ENCODE results near the gene METRNL. TPM values are rescaled to one million over a fixed set of nuclear protein-coding genes. Genes with fewer than 3 reads are reported as not detected.

Gene METRNL
- total RNA-seq, 2 experiments from 2014 or later = 4.7 to 5.9 TPM

GRCh38 chr17:83108709-83109108, 29.3 kb downstream of the METRNL start:
- Mint-ChIP-seq H3K4me1 (no peaks in the 10 kb centered on the region), H3K27ac (no peak overlapping the region), H3K9me3 (no peaks in the 10 kb centered on the region), H3K36me3 (no peaks in the 10 kb centered on the region), H3K27me3 (peaks cover 8% of the 10 kb centered on the region), H3K4me3 (no peak overlapping the region)
- DNase-seq = no peak

DNA sequence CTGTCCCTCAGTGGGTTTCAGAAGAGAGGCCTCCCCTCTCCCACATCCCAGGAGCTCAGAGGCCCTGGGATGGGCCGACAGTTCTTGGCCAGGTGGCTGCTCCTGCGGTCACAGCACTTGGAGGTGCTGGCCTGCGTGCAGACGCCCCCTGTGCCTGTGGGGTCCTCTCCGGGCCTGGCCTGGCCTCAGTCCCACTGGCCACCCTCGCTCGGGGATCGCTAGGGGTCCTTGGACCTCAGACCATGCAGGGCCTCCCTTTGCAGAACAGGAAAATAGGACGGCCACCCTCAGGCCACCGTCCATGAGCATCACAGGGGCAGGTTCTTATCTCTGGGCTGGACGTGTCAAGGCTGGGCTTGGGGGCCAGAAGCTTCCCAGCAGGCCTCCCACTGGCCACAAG, 30.0 kb downstream of the METRNL start:
- no peak for DNase-seq
- Mint-ChIP-seq H3K27ac (no peak overlapping the region), H3K4me1 (no peaks in the 10 kb centered on the region), H3K36me3 (no peaks in the 10 kb centered on the region), H3K9me3 (no peaks in the 10 kb centered on the region), H3K27me3 (peaks cover 8% of the 10 kb centered on the region), H3K4me3 (no peak overlapping the region)

- DNase-seq = no peak
- Mint-ChIP-seq H3K27me3 (peaks cover 8% of the 10 kb centered on the region), H3K27ac (no peak overlapping the region), H3K4me1 (no peaks in the 10 kb centered on the region), H3K9me3 (no peaks in the 10 kb centered on the region), H3K4me3 (no peak overlapping the region), H3K36me3 (no peaks in the 10 kb centered on the region)
Measured at GRCh38 chr17:83109793-83110645, 30.6 kb downstream of the METRNL start.

DNA sequence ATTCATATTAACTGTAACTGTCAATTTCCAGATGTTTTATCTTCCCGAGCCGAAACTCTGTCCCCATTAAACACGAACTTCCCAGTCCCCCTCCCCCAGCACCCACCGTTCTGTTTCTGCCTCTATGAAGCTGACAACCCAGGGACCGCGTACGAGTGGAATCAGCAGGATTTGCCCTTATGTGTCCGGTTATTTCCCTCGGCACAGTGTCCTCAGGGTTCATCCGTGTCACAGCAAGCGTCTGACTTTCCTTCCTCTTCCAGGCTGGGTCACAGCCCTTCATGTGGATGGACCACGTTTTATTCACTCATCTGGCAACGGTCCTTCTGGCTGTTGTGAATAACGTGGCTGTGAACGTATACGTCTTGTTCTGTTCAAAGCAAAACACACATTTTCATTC, 31.3 kb downstream of the METRNL start:
- no peaks in the 10 kb centered on the region for H3K9me3 Mint-ChIP-seq
- H3K27me3 Mint-ChIP-seq = peaks cover 8% of the 10 kb centered on the region
- DNase-seq = no peak
- H3K27ac Mint-ChIP-seq = no peak overlapping the region
- no peak overlapping the region for H3K4me3 Mint-ChIP-seq
- H3K4me1 Mint-ChIP-seq = no peaks in the 10 kb centered on the region
- no peaks in the 10 kb centered on the region for H3K36me3 Mint-ChIP-seq

DNA sequence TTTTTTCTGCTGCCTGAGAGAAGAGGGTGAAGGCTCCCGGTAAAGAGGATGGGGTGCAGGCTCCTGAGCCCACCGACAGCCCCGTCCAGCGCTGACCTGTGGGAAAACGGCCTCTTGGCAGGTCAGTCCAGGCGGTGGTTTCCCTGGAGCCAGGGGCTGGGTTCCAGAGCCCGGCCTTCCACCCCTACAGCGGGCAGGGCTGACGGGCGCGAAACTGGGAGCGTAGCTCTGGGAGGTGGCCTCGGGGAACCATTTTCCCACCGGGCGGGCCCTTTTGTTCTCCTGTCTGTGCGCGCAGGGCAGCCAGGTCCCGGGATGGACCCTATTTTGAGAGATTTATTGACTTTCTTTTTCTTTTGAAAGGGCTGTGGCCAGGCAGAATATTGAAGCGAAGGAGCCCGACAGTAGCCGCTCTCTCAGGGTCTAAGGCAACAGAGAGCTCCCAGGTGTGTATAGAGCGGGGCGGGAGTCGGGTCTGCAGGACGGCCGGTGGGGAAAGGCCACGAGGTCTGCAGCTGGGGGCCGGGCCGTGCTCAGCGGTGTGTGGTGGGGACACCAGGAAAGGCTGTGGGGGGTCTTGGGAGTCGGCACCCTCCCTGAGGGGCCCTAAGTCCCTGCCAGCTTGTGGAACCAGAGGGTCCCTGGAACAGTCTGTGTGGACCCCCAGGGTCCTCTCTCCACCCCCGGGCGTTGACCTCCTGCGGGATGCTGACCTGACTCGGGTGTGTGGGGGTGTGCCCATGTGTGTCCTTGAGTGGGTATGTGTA, 32.3 kb downstream of the METRNL start:
- Mint-ChIP-seq H3K36me3 (no peaks in the 10 kb centered on the region), H3K27ac (no peak overlapping the region), H3K27me3 (peaks cover 8% of the 10 kb centered on the region), H3K4me1 (no peaks in the 10 kb centered on the region), H3K4me3 (no peak overlapping the region), H3K9me3 (no peaks in the 10 kb centered on the region)
- no peak for DNase-seq

GRCh38 chr17:83113381-83113780, 34.0 kb downstream of the METRNL start:
- no peak overlapping the region for H3K27ac Mint-ChIP-seq
- peaks cover 3% of the 10 kb centered on the region for H3K27me3 Mint-ChIP-seq
- no peaks in the 10 kb centered on the region for H3K9me3 Mint-ChIP-seq
- no peak for DNase-seq
- no peaks in the 10 kb centered on the region for H3K4me1 Mint-ChIP-seq
- no peaks in the 10 kb centered on the region for H3K36me3 Mint-ChIP-seq
- H3K4me3 Mint-ChIP-seq = no peak overlapping the region

DNA sequence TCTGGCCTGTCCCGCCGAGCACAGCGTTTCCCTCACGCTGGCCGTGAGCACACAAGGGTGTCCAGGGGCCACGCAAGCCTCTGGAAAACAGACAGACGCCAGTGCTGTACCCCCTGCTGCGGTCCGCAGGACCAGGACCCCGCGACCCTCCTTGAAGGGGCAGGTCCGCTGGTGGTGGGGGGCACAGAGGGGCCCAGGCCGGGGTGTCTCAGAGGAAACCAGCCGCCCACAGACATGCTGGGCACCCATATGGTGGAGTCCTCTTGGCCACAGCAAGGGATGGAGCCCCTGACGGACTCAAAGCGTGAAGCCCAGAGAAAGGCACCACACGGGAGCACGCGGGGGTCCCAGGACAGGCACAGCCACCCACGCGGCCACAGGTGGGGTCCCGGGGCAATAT, 34.4 kb downstream of the METRNL start:
- H3K27me3 Mint-ChIP-seq = peaks cover 5% of the 10 kb centered on the region
- no peak overlapping the region for H3K4me3 Mint-ChIP-seq
- H3K4me1 Mint-ChIP-seq = peaks cover under 1% of the 10 kb centered on the region
- H3K9me3 Mint-ChIP-seq = no peaks in the 10 kb centered on the region
- H3K27ac Mint-ChIP-seq = no peak overlapping the region
- H3K36me3 Mint-ChIP-seq = no peaks in the 10 kb centered on the region
- DNase-seq = no peak

GRCh38 chr17:83114706-83115105, 35.3 kb downstream of the METRNL start:
- Mint-ChIP-seq H3K27ac (no peak overlapping the region), H3K9me3 (no peaks in the 10 kb centered on the region), H3K4me1 (peaks cover 8% of the 10 kb centered on the region), H3K4me3 (no peak overlapping the region), H3K36me3 (no peaks in the 10 kb centered on the region), H3K27me3 (peaks cover 14% of the 10 kb centered on the region)
- DNase-seq = no peak

GRCh38 chr17:83115202-83115651, 35.8 kb downstream of the METRNL start:
- Mint-ChIP-seq H3K27ac (no peak overlapping the region), H3K27me3 (peaks cover 15% of the 10 kb centered on the region), H3K9me3 (no peaks in the 10 kb centered on the region)

GRCh38 chr17:83115832-83116231, 36.4 kb downstream of the METRNL start:
- no peak overlapping the region for H3K4me3 Mint-ChIP-seq
- H3K27me3 Mint-ChIP-seq = peaks cover 12% of the 10 kb centered on the region
- H3K9me3 Mint-ChIP-seq = no peaks in the 10 kb centered on the region
- DNase-seq = no peak
- no peaks in the 10 kb centered on the region for H3K36me3 Mint-ChIP-seq
- no peak overlapping the region for H3K27ac Mint-ChIP-seq
- peaks cover 13% of the 10 kb centered on the region for H3K4me1 Mint-ChIP-seq

More at GRCh38 chr17:83115202-83115651, 35.8 kb downstream of the METRNL start:
- H3K36me3 Mint-ChIP-seq = no peaks in the 10 kb centered on the region
- peaks cover 10% of the 10 kb centered on the region for H3K4me1 Mint-ChIP-seq
- no peak for DNase-seq
- no peak overlapping the region for H3K4me3 Mint-ChIP-seq

DNA sequence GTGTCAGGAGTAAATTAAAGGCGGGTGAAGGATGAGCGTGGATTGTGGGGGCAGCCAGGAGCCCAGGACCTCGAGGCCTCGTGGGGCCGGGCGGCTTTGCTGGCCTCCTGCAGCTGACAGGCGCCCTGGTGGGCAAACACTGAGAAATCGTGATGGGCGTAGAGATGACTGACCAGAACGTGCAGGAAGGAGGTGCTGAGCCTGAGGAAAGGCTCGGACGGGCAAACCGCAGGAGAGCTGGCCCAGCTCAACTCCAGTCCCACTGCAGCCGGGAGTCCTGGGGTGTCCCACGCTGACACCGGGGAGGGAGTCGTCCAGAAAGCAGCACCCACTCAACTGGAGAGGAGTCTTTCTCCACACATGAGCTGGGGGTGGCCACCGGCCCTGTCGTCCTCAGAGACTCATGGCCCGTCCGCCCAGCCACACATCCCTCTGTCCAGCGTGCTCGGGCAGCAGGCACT, 36.9 kb downstream of the METRNL start:
- Mint-ChIP-seq H3K27ac (no peak overlapping the region), H3K36me3 (no peaks in the 10 kb centered on the region), H3K27me3 (peaks cover 12% of the 10 kb centered on the region), H3K9me3 (no peaks in the 10 kb centered on the region), H3K4me1 (peaks cover 13% of the 10 kb centered on the region), H3K4me3 (no peak overlapping the region)
- DNase-seq = no peak

- Mint-ChIP-seq H3K36me3 (no peaks in the 10 kb centered on the region), H3K9me3 (no peaks in the 10 kb centered on the region), H3K27me3 (peaks cover 17% of the 10 kb centered on the region), H3K4me3 (no peak overlapping the region), H3K27ac (no peak overlapping the region), H3K4me1 (peaks cover 13% of the 10 kb centered on the region)
- no peak for DNase-seq
Measured at GRCh38 chr17:83116783-83117555, 37.6 kb downstream of the METRNL start.

DNA sequence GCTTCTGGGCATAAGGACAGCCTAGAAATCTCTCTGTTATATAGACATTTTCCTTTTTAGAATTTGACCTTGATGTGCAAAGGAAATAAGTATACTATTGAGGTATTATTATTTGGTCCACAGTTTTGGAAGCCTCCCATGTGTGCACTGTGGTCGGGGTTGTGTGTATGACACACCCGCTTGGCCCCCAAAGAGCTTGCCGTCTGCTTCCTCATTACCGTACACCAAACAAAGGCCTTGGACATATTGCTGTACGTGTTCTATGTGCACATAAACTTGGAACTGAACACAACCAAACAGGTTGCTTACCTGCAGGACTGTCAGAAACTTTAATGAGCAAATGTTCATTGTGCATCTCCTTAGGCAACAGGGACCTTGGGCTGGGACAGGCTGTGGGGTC, 38.2 kb downstream of the METRNL start:
- no peak overlapping the region for H3K27ac Mint-ChIP-seq
- no peaks in the 10 kb centered on the region for H3K9me3 Mint-ChIP-seq
- H3K4me3 Mint-ChIP-seq = no peak overlapping the region
- DNase-seq = no peak
- H3K36me3 Mint-ChIP-seq = no peaks in the 10 kb centered on the region
- H3K4me1 Mint-ChIP-seq = peaks cover 13% of the 10 kb centered on the region
- H3K27me3 Mint-ChIP-seq = peaks cover 24% of the 10 kb centered on the region

DNA sequence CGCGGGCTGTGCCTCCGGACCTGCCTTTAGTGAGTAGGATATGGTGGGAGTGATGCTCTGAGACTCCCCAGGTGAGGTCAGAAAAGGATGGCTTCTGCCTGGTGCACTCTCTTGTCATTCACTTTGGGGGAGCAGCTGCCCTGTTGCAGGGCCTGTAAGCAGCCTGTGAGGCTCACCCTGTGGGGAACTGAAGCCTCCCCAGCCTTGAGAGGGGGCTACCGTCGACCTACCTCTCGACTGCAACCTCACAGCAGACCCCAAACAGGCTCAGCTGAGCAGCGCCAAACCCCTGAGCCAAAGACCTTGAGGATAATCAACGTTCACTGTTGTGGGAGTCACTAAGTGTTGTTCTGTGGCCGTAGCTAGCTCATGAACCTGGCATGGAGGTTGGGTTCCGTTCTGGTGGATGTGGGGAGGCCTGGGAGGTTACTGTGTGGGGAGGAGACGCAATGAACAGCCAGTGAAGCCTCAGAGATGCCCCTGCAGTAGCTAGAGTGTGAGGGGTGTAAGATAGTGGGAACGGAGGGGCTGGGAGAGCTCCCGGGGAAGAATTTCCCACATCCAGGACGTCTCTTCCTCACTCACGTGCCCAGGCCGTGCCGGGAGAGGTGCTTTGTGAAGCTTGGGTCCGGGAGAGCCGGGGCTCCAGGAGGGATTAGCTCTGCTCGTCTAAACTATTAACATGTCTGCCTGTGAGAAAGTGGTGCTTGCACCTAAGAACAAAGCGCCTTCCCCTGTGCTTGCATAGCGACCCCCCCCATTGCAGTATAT, 38.8 kb downstream of the METRNL start:
- H3K27ac Mint-ChIP-seq = no peak overlapping the region
- H3K9me3 Mint-ChIP-seq = no peaks in the 10 kb centered on the region
- DNase-seq = no peak
- peaks cover 30% of the 10 kb centered on the region for H3K27me3 Mint-ChIP-seq
- no peak overlapping the region for H3K4me3 Mint-ChIP-seq
- H3K36me3 Mint-ChIP-seq = no peaks in the 10 kb centered on the region
- peaks cover 13% of the 10 kb centered on the region for H3K4me1 Mint-ChIP-seq
